SKM-1 (cell line): ENCODE data around the gene ZDHHC12.
"Not testable (repeated sequence)": the region's sequence is repeated elsewhere in the genome, so short reads cannot be mapped to it uniquely, and the experiment has no call there.

ENCODE experiments used
- DNase-seq: peaks from one replicate; lab custom pipeline; 2025; ENCODE audit not compliant: unreplicated experiment; lab: John Stamatoyannopoulos, UW

Gene ZDHHC12

DNA sequence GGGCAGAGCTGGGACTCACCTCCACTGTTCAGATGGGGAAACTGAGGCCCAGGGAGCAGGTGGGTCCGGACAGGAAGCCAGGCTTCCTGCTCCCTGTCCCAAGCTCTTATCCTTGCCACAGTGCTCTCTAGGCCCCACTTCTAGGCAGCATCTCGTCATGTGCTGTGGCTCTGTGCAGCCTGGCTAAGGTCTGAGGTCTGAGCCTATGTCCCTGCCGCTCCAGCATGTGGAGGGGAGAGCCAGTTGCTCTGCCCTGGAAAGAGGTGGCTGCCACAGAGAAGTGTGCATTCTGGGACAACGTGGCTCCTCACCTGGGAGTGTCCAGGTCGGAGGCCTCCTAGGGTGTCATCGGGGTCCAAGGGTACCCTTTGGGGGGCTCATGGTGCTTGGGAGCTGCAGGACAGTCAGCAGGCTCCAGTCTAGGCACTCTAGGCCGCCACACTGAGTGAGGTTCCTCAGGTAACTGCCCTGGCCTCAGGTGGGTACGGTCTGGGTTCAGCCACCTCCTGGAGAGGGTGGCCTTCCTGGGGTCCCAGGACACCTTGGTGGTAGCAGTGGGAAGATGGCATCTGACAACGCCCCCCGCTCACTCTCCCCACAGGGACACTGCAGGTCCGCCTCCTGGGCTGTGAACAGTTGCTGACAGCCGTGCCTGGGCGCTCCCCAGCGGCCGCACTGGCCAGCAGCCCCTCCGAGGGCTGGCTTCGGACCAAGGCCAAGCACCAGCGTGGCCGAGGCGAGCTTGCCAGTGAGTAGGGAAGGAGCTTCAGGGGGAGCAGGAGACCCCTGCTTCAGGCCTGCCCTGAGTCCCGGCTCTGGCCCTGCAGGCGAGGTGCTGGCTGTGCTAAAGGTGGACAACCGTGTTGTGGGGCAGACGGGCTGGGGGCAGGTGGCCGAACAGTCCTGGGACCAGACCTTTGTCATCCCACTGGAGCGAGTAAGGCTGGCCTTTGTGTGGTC is 11.2 kb downstream of the ZDHHC12 start:
- no peak for DNase-seq

DNA sequence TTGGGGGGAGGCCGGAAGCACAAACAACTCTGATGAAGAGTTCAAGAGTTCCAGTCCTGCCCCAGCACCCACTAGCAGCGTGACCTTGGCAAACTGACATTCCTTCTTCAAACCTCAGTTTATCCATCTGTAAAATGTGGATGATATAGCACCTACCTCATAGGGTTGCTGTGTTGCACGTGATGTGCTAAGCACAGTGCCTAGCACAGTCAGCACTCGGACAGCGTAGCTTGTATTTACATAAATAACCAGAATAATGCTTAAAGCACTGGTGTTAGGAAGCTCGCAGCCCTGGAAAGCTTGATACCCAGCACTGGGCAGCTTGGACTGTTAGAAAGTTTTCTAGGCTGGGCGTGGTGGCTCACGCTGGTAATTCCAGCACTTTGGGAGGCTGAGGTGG is 16.5 kb downstream of the ZDHHC12 start:
- no peak for DNase-seq

DNA sequence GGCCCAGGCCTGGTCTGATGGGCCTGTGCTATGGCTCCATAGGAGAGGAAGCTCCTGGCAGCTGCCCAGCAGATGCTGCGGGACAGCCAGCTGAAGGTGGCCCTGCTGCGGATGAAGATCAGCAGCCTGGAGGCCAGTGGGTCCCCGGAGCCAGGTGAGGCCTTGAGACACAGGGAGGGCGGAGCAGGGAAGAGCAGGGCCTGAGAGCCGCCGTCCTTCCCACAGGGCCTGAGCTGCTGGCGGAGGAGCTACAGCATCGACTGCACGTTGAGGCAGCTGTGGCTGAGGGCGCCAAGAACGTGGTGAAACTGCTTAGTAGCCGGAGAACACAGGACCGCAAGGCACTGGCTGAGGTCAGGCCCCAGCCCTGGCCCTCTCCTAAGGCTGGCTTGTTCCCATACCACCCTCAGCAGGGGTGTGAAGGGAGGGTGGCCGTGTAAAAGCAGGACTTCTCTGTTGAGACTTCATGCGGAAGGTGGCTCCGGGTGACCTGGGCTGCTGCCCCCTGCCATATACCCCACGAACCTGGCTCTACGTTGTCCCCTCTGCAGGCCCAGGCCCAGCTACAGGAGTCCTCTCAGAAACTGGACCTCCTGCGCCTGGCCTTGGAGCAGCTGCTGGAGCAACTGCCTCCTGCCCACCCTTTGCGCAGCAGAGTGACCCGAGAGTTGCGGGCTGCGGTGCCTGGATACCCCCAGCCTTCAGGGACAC is 17.1 kb downstream of the ZDHHC12 start:
- no peak for DNase-seq

DNA sequence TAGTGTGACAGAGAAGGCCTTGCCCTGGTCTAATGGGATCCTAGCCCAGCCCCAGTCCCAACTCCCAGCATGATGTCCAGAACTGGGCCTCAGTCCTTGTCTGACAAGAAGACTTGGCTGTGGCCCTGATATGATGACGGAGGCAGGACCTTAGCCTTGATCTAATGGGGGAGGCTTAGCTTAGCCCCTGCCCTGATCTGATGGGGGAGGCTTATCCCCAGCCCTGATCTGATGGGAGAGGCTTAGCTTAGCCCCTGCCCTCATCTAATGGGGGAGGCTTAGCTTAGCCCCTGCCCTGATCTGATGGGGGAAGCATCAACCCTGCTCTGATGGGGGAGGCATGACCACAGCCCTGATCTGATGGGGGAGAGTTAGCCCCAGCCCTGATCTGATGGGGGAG is 17.9 kb downstream of the ZDHHC12 start:
- no peak for DNase-seq

DNA sequence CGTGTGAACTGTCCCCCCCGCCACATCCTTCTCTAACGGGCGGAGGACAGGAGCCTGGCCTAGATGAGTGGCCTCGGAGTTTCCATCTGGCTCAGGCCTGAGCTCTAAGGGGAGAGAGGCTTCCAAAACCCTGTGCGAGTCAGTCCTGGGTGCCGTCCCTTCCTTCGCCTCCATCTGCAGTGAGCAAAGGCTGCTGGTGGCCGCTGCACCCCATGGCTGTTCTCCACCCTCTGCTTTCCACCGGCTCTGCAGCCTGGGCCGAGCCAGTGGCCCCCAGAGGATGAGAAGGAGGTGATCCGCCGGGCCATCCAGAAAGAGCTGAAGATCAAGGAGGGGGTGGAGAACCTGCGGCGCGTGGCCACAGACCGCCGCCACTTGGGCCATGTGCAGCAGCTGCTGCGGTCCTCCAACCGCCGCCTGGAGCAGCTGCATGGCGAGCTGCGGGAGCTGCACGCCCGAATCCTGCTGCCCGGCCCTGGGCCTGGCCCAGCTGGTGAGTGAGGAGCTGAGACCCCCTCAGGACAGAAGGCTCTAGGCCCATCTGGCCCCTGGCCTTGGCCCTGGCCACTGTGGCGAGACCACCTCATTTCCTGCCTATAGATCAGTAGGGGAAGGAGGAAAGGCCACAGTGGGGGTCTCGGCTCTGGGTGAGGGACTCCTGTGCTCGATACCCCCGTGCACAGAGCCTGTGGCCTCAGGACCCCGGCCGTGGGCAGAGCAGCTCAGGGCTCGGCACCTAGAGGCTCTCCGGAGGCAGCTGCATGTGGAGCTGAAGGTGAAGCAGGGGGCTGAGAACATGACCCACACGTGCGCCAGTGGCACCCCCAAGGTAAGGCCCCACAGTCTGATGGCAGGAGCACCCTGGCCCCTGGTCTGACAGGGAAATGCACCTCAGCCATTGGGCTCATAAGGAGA is 18.6 kb downstream of the ZDHHC12 start:
- DNase-seq, result no peak

DNA sequence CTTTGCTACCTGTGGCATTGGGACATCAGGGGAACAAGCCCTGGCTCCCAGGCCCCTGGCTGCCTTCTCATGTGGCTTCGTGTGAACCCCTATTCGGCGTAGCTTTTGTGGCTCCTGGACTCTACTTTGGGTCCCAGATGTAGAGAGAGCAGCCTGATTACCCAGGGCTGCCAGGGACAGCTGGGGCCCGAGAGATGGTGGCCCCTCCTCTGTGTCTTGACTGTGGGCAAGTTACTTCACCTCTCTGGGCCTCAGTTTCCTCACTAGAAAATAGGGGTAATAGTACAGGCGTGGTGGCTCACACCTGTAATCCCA is 19.6 kb downstream of the ZDHHC12 start:
- no peak for DNase-seq

DNA sequence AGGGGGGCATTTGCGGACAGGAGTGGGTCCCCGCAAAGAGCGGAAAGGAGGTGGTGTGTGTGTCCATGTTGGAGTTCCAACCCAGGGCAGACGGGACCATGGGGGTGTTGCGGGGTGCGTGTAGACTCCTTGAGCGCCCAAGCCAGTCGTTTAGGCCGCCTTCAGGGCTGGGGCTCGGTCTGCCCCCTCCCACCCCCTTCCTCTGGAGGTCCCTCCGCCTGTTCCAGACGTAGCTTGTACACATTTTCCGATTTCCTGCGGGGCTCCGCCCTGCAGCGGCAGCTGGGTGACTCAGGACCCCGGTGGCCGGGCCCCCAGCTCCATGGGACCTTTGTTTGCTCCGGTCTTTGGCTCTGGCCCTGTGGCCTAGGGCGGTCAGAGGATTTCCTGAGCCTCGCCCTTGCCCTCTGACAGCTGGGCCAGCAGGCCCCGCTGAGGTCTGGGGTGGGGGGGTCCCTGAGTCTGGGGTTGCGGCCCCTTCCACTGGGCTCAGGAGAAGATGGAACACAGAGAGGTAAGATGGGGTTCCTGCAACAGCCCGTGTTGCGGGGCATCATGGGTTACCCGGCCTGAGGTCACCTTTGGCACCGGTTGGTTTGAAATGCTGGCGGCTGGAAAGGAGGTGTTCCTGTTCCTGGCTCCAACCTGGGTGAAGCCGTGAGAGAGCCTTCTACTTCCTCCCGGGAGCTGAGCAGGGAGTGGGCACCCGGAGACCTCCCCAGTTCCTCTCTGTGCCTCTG is 20.1 kb downstream of the ZDHHC12 start:
- no peak for DNase-seq

DNA sequence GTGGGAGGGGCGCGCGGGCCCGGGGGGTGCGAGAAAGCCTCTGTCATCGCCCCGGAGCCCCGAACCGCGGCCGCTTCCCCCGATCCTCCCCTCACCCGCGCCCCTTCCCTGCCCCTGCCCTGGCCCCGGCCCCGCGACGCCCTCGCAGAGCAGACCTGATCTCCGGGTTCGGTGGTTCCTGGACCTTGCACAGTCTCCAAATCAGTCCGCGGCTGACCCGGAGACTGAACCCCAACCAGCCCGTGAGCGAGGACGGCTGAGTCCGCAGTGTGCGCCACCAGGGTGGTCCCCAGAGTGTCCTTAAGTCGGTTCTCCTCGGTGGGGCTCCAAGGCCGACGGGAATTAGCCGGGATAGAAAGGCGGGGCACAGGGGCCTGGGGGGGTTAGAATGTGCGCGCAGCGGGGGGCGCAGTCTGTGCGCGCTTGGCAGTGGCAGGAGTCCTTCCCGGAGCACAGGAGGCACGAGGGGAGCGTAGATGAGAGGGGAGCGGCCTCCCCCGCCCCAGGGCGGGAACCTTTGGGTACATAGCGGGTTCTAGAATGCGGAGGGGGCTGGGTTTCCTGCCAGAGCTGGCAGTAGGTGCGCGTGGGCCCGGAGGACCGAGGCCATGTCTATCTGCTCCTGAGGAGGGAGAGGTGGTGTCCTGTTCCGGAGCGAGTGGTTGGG is 20.8 kb downstream of the ZDHHC12 start:
- no peak for DNase-seq

DNA sequence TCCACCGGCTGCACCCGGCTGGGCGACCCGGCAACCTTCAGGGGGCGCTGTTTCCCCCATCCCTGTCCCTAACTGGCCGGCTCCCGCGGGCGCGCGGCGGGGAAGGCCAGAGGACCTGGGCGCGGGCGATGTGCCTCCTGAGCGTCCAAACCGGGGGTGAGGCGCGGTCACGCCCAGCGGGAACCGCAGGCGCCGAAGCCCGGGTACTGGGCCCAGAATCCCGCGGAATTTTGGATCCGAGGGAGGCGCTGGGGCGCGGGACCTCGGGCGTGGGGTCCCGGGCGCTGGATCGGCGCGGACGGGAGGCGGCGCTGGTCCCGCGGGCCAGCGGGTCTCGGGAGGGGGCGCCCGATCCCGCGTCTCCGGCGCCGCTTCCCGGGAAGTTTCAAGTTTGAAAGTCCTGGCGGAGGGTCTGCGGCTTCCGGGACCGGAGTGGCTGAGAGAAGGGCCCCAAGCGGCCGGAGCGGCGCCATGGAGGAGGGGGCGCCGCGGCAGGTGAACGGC is 21.4 kb downstream of the ZDHHC12 start, which contains the start of gene PKN3:
TSS of gene PKN3 (plus strand) at position 59 of the 504 bp plus-strand sequence. CDS start at position 472, 413 bp downstream.
- DNase-seq, result peak; percentile 56

DNA sequence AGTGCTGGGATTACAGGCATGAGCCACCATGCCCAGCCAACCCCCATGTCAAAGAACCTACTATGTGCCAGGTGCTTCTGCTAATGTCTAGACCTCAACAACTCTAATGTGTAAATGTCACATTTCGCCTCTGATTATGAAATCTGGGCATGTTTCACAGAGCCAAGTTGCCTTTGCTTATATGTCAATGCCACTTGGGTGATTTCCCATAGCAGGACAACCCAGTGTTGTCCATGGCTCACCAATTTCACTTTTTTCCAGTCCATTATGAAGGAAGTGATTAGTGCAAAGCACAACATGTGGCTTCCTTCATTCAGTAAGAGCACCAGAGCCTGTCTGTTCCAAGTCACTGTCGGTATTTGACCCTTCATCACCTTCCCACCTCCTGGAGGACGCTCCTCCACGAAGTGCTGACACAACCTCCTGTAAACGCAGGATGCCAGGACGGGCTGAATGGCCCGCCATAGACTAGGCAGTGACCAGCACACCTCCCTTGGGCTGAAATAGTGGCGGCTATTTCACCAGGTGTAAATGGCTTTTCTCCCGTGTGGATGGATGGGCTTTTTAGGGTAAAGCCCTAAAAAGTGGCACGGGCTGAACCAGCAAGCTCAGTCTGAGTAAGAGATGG is 22.6 kb downstream of the ZDHHC12 start:
- no peak for DNase-seq

DNA sequence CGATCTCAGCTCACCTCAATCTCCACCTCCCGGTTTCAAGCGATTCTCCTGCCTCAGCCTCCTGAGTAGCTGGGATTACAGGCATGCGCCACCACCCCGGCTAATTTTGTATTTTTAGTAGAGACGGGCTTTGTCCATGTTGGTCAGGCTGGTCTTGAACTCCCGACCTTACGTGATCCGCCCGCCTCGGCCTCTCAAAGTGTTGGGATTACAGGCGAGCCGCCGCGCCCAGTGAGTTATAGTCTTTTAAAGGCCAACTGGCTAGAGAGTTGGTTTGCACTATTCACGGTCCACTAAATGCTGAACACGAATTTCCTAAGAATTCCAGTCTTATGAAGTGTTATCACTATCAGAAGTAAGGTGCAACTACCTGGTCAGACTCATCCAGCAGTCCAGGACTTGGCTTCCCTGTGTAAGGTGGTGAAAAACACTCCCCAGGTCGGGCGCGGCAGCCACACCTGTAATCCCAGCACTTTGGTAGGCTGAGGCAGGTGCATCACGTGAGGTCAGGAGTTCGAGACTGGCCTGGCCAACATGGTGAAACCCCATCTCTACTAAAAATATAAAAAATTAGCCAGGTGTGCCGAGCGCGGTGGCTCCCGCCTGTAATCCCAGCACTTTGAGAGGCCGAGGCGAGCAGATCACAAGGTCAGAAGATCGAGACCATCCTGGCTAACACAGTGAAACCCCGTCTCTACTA is 24.7 kb downstream of the ZDHHC12 start:
- not testable (repeated sequence) for DNase-seq

DNA sequence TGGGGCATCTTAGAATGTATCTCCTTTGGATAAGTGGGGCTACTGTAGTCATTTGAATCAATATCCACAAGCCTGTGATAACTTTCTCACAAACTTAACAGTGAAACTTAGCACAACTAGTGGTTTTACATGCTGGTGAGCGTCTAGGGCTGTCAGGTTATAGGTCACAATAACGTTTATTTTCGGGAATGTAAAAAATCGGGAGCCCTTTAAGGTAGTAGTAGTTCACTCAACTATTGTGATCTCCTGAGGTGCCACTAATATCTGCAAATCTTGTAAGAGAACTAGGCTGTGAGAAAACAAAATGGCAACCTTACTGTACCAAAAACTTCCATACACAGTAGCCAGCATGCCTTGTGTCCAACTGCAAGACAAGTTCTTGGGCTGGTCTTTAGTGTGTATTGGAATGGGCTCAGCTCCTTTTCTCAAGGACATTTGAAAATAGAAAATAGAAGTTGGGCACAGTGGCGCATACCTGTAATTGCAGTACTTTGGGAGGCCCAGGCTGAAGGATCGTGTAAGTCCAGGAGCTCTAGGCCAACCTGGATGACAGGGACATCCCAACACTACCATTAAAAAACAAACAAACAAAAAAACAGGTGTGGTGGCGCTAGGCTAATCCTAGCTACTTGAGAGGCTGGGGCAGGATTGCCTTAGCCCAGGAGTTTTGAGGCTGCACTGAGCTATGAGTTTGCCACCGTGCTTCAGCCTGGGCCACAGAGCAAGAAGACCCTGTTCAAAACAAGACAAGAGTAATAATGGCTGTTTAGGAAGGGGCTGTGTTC is 26.8 kb downstream of the ZDHHC12 start:
- DNase-seq, result no peak

DNA sequence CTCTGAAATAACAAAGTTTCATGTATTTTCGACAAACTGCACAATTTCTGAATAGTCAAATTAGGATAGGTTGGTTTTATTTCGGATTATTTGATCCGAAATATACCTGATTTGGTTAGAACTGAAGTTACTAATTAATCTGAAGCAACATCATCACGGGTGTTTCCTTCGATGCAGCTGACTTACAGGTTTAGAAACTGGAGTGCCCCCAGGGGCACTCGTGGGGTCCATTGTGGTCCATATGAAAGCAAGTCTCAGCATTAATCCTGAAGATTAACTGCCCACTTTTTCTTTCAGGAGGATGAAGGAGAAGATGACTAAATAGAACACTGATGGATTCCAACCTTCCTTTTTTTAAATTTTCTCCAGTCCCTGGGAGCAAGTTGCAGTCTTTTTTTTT is 29.6 kb downstream of the ZDHHC12 start:
- no peak for DNase-seq

DNA sequence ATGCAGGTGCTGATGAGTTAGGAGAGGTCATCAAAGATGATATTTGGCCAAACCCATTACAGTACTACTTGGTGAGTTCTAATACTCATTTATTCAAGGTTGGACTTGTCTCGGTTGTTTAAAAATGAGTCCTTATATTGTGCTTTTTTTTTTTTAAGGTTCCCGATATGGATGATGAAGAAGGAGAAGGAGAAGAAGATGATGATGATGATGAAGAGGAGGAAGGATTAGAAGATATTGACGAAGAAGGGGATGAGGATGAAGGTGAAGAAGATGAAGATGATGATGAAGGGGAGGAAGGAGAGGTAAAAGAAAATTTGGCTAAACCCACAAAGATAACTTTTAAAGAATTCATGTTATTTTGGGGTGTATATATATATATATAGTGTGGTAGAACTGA is 30.2 kb downstream of the ZDHHC12 start:
- DNase-seq, result not testable (repeated sequence)

DNA sequence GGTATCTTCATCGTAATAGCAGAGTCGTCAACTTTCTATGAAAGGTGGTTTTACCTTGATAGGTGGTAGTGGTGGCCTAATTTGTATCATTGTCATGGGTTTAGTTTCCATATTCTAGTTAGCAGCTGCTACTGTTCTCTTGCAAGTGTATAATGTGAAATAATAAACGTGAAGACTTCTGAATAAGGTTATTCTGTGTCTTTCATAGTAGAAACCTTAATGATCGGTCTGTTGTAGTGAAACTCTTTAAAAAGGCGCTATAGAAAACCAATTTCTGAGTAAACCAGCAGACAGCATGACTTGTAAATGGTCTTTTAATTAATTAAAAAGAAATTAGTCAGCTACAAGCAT is 33.3 kb downstream of the ZDHHC12 start:
- no peak for DNase-seq

DNA sequence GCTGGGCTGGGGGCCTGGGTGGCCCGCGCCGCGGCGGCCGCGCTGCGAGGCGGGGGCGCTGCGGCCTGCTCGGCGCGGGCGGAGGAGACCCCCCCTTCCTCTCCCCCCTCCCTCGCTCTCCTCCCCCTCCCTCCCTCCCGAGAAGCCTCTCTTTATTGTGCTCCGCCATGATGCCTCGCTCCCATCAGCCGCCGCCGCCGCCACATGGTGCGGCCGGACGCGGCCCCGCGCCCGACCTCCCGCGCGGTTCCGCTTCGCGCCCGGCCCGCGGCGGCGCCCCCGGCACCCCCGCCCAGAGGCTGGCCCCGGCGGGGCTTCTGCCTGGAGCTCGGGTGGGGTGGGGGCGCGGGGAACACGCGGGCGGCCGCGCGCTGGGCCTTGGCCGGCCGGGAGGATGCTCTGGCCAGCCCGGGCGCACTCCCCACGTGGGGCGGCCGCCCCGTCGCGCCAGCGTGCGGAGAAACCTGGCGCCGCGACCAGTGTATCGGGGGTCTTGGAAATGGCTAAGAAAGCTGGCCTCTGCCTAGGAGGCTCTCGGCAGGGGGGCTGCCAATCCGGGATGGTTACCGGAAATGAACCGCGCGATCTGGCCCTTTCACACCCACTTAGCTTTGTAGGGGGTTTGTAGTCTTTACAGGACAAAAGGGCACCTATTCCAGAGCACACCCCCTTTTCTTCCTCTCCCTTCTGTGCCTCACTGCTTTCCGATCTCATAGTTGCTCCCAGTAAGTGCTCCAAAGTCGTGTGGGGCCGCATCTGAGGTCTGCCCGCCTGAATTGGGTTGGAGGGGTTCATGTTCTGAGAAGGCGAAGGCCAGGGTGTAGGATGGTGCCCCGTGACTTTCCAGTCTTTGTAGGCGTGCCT is 33.9 kb downstream of the ZDHHC12 start:
- no peak for DNase-seq

DNA sequence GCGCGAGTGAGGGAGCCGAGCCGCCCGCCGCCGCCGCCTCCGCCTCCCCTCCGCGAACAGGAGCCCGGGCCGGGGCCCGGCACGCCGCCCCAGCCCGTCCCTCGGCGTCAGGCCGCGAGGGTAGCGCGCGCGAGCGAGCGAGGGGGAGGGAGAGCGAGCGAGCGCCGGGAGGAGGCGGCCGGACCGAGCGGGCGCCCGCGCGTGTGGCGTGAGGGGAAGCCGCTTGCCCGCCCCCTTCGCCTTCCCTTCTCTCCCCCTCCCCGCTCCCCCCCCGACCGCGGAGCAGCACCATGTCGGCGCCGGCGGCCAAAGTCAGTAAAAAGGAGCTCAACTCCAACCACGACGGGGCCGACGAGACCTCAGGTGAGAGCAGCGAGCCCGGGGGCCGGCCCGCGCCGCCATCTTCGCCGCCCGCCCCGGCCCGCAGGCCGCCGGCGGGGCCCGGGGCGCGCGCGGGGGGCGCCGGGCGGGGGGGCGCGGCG is 34.6 kb downstream of the ZDHHC12 start:
- no peak for DNase-seq
